OCI-LY3 (cell line): ENCODE data around the gene KCNS1.

Experiments used
- H2AFZ ChIP-seq: fragments of 200-600, 300-600 bp; shearing (Covaris generic); 2 replicates; pipeline ENCODE4 v1.6.0; 2014; ENCODE audit warnings: antibody characterized with exemption, low read depth, low read length
- H3K27ac ChIP-seq: fragments of 200-600, 300-600 bp; sonication (generic); 2 replicates; pipeline ENCODE4 v1.5.1; 2014; ENCODE audit warnings: mild to moderate bottlenecking, low read length, moderate library complexity, mixed read lengths
- H3K27me3 ChIP-seq: fragments of 200-600, 300-600 bp; sonication (generic); 2 replicates; pipeline ENCODE4 v1.6.1; 2014; ENCODE audit warnings: low read depth, low read length, mixed read lengths
- H3K36me3 ChIP-seq: fragments of 200-600, 300-600 bp; sonication (generic); replicated peaks from 2 replicates; pipeline ENCODE3; 2014; ENCODE audit warnings: low read depth, low read length, mixed read lengths
- H3K4me1 ChIP-seq: fragments of 300-600, 200-600 bp; sonication (generic); 2 replicates; pipeline ENCODE4 v1.6.1; 2014; ENCODE audit warnings: low read length, mixed read lengths
- H3K4me2 ChIP-seq: fragments of 200-600, 300-600 bp; sonication (generic); 2 replicates; pipeline ENCODE4 v1.6.1; 2014; ENCODE audit warnings: low read length, mixed read lengths
- H3K4me3 ChIP-seq: fragments of 300-600, 200-600 bp; sonication (generic); 2 replicates; pipeline ENCODE4 v1.5.1; 2014; ENCODE audit warnings: antibody characterized with exemption, mild to moderate bottlenecking, low read length, moderate library complexity
- H3K79me2 ChIP-seq: fragments of 300-600, 200-600 bp; shearing (Covaris generic); 2 replicates; pipeline ENCODE4 v1.6.1; 2014; ENCODE audit warnings: mild to moderate bottlenecking, low read length, mixed read lengths
- H3K9ac ChIP-seq: fragments of 300-600, 200-600 bp; shearing (Covaris generic); 2 replicates; pipeline ENCODE4 v1.6.0; 2014; ENCODE audit warnings: mild to moderate bottlenecking, low read length, moderate library complexity
- H3K9me3 ChIP-seq: fragments of 200-600, 300-600 bp; shearing (Covaris generic); 2 replicates; pipeline ENCODE4 v1.6.1; 2014; ENCODE audit warnings: low read length, mixed read lengths; ENCODE audit not compliant: insufficient read depth
- H4K20me1 ChIP-seq: fragments of 200-600, 300-600 bp; sonication (generic); 2 replicates; pipeline ENCODE4 v1.6.1; 2016; ENCODE audit warnings: low read length, mixed read lengths; ENCODE audit not compliant: insufficient read depth
- EZH2phosphoT487 ChIP-seq: fragments of 200-600 bp; shearing (Covaris generic); IDR thresholded peaks from 2 replicates; pipeline ENCODE4 v1.6.1; 2018; ENCODE audit warnings: antibody characterized with exemption, mixed run types, low read depth
- TF ChIP-seq, protein P1 (sequence below): fragments of 200-600, 300-600 bp; sonication (generic); IDR thresholded peaks from 2 replicates; pipeline ENCODE4 v1.5.1; 2014; ENCODE audit warnings: antibody characterized with exemption, low read length, low read depth

The KCNS1 gene

DNA sequence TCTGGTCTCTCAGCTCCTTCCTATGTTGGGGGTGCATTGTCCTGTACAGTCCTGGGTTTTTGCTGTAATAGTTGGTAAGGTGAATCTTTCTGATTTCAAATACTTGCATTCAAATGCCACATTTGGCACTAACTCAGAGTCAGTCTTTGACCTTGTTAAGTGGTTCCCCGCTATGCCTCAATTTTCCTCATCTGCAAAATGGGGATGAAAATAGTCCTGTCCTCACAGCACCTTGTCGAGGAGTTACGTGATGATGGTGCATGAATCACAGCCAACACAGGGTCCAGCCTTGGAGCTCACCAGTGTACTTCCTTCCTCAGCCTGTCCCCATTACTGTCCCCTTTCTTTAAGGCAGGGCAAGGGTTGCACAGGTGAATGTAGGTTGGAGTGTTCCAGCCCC lies 12.9 kb upstream of the KCNS1 start:
- Histone ChIP-seq H3K4me3 (no peak overlapping the region), H4K20me1 (no peaks in the 10 kb centered on the region), H2AFZ (no peak overlapping the region), H3K79me2 (no peaks in the 10 kb centered on the region), H3K36me3 (no peaks in the 10 kb centered on the region), H3K27ac (no peak overlapping the region), H3K9me3 (no peaks in the 10 kb centered on the region), H3K27me3 (no peaks in the 10 kb centered on the region), H3K4me1 (peaks cover 10% of the 10 kb centered on the region), H3K4me2 (no peak overlapping the region), H3K9ac (no peak overlapping the region)
- no peak for TF ChIP-seq EZH2phosphoT487
- TF ChIP-seq, protein P1, sequence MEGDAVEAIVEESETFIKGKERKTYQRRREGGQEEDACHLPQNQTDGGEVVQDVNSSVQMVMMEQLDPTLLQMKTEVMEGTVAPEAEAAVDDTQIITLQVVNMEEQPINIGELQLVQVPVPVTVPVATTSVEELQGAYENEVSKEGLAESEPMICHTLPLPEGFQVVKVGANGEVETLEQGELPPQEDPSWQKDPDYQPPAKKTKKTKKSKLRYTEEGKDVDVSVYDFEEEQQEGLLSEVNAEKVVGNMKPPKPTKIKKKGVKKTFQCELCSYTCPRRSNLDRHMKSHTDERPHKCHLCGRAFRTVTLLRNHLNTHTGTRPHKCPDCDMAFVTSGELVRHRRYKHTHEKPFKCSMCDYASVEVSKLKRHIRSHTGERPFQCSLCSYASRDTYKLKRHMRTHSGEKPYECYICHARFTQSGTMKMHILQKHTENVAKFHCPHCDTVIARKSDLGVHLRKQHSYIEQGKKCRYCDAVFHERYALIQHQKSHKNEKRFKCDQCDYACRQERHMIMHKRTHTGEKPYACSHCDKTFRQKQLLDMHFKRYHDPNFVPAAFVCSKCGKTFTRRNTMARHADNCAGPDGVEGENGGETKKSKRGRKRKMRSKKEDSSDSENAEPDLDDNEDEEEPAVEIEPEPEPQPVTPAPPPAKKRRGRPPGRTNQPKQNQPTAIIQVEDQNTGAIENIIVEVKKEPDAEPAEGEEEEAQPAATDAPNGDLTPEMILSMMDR = no peak

GRCh38 chr20:45112754-45113153 lies 11.8 kb upstream of the KCNS1 start:
- H3K79me2 ChIP-seq = no peaks in the 10 kb centered on the region
- H3K36me3 ChIP-seq = no peaks in the 10 kb centered on the region
- no peak for TF ChIP-seq EZH2phosphoT487
- TF ChIP-seq, protein P1 = no peak
- H3K9me3 ChIP-seq = no peaks in the 10 kb centered on the region
- H3K27ac ChIP-seq = no peak overlapping the region
- no peak overlapping the region for H3K9ac ChIP-seq
- no peaks in the 10 kb centered on the region for H3K27me3 ChIP-seq
- peaks cover 10% of the 10 kb centered on the region for H3K4me1 ChIP-seq
- no peak overlapping the region for H2AFZ ChIP-seq
- H4K20me1 ChIP-seq = no peaks in the 10 kb centered on the region
- no peak overlapping the region for H3K4me2 ChIP-seq
- H3K4me3 ChIP-seq = no peak overlapping the region

DNA sequence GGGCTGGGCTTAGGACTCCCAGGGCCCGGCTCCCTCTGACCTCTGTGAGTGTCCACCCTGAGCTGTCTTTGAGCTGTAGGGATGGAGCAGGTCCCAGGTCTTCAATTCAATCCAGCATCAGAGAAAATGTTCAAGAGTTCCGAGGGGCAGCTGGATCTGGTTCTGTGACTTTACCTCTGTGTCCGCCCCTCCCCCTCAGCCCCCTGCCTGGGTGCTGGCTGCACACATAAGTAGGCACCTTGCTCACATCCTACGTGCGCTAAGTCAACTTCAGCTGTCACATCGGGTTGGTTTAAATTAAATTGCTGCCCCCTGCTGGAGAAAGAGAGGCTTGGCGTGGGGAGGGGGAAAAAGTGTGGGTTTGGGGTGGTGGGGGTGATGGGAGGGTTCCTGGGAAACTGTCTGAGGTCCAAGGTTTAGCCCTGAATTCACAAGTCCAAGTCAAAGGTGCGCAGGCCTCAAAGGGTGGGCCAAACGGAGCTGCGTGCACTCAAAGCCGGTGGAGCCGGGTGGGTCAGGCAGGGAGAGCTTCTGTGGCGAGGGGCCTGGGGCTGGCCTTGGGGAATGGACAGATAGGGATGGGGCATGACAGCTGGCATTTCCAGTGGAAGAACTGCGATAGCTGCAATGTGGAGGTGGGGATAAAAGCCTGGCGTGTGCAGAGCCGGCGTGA lies 11.0 kb upstream of the KCNS1 start:
- Histone ChIP-seq H3K79me2 (no peaks in the 10 kb centered on the region), H4K20me1 (no peaks in the 10 kb centered on the region), H3K4me3 (no peak overlapping the region), H3K9ac (no peak overlapping the region), H3K4me2 (no peak overlapping the region), H3K36me3 (no peaks in the 10 kb centered on the region), H3K27ac (no peak overlapping the region), H2AFZ (no peak overlapping the region), H3K9me3 (no peaks in the 10 kb centered on the region), H3K27me3 (no peaks in the 10 kb centered on the region), H3K4me1 (peaks cover 10% of the 10 kb centered on the region)
- no peak for TF ChIP-seq EZH2phosphoT487
- TF ChIP-seq, protein P1 = peak; percentile 95

DNA sequence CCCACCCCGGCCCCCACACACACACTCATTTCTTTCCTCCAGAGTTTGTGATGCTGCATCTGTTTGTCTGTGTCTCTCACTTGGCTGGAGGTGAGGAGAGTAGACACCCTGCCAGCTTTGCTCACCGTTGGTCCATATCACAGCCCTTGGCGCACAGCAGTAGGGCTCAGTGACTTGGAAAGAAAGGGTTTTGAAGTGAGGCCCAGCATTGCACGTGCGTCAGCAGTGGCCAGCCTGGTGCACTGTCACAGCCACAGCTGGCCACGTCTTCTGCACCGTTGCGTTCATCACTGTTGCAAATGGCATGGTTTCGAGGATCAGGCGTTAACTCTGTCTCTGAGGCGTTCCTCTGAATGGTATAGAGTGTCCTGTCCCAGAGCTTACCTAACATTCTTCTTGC lies 10.4 kb upstream of the KCNS1 start:
- Histone ChIP-seq H3K4me3 (no peak overlapping the region), H3K27me3 (no peaks in the 10 kb centered on the region), H3K27ac (no peak overlapping the region), H3K36me3 (no peaks in the 10 kb centered on the region), H3K79me2 (no peaks in the 10 kb centered on the region), H4K20me1 (no peaks in the 10 kb centered on the region), H2AFZ (no peak overlapping the region), H3K9me3 (no peaks in the 10 kb centered on the region), H3K9ac (no peak overlapping the region), H3K4me1 (peaks cover 10% of the 10 kb centered on the region), H3K4me2 (no peak overlapping the region)
- no peak for TF ChIP-seq EZH2phosphoT487
- TF ChIP-seq, protein P1 = no peak
